GM18951 (cell line): ENCODE results near the gene CENPO.

ENCODE experiments used
- POLR2A ChIP-seq: IDR thresholded peaks from 4 replicates; pipeline ENCODE4 v1.6.1; 2011; ENCODE audit warnings: mild to moderate bottlenecking; ENCODE audit not compliant: insufficient read length, insufficient read depth; ENCODE audit errors: extremely low read depth
- in situ Hi-C: fragments of 300-500 bp; cut with MboI; formaldehyde crosslinking; loops from one replicate; pipeline ENCODE4 v1.12.0; 2022; ENCODE audit warnings: low sequenced_read_pairs, mixed read lengths, inconsistent platforms; ENCODE audit not compliant: unreplicated experiment

Gene CENPO

GRCh38 chr2:24842081-24843050 lies 49.1 kb downstream of the CENPO start:
- no peak for TF ChIP-seq POLR2A
- in situ Hi-C loops, result no loop called here

GRCh38 chr2:24843330-24843860 lies 50.2 kb downstream of the CENPO start:
- TF ChIP-seq POLR2A, result no peak
- in situ Hi-C loops, result no loop called here

- TF ChIP-seq POLR2A, result no peak
- in situ Hi-C loops, result no loop called here
Observed at GRCh38 chr2:24844023-24844685, 50.9 kb downstream of the CENPO start.

GRCh38 chr2:24845691-24846090 lies 52.5 kb downstream of the CENPO start:
- TF ChIP-seq POLR2A, result no peak
- in situ Hi-C loops, result no loop called here

- in situ Hi-C loops, result no loop called here
- no peak for TF ChIP-seq POLR2A
Observed at GRCh38 chr2:24850944-24851343, 57.7 kb downstream of the CENPO start.

- in situ Hi-C loops, result no loop called here
- TF ChIP-seq POLR2A, result no peak
Observed at GRCh38 chr2:24852026-24852425, 58.8 kb downstream of the CENPO start.

GRCh38 chr2:24852431-24853020 lies 59.3 kb downstream of the CENPO start:
- TF ChIP-seq POLR2A, result no peak
- in situ Hi-C loops, result no loop called here

- in situ Hi-C loops, result no loop called here
- no peak for TF ChIP-seq POLR2A
Observed at GRCh38 chr2:24853046-24853445, 59.8 kb downstream of the CENPO start.

- in situ Hi-C loops, result no loop called here
- no peak for TF ChIP-seq POLR2A
Observed at GRCh38 chr2:24853996-24854395, 60.8 kb downstream of the CENPO start.

- in situ Hi-C loops, result no loop called here
- TF ChIP-seq POLR2A, result no peak
Observed at GRCh38 chr2:24855022-24855622, 61.9 kb downstream of the CENPO start.

- TF ChIP-seq POLR2A, result no peak
- in situ Hi-C loops, result no loop called here
Observed at GRCh38 chr2:24855726-24856125, 62.5 kb downstream of the CENPO start.

- TF ChIP-seq POLR2A, result no peak
- in situ Hi-C loops, result no loop called here
Observed at GRCh38 chr2:24856791-24857211, 63.6 kb downstream of the CENPO start.

GRCh38 chr2:24857746-24858145 lies 64.5 kb downstream of the CENPO start:
- in situ Hi-C loops, result no loop called here
- TF ChIP-seq POLR2A, result no peak

- TF ChIP-seq POLR2A, result no peak
- in situ Hi-C loops, result no loop called here
Observed at GRCh38 chr2:24858996-24859395, 65.8 kb downstream of the CENPO start.
